GM18909 (cell line): ENCODE measurements around the gene OR2AT4.
"Not testable (repeated sequence)": the region's sequence is repeated elsewhere in the genome, so short reads cannot be mapped to it uniquely, and the experiment has no call there.

Experiments
- ATAC-seq: cut with Tn5 transposase; IDR thresholded peaks from one replicate; pipeline ENCODE4 v1.9.1; 2021; ENCODE audit warnings: mild to moderate bottlenecking; ENCODE audit not compliant: unreplicated experiment, poor library complexity

The OR2AT4 gene

GRCh38 chr11:75096456-75097172 lies at the start of gene OR2AT4:
Gene OR2AT4 (minus strand): TSS chr11:75096876.
- no peak for ATAC-seq

DNA sequence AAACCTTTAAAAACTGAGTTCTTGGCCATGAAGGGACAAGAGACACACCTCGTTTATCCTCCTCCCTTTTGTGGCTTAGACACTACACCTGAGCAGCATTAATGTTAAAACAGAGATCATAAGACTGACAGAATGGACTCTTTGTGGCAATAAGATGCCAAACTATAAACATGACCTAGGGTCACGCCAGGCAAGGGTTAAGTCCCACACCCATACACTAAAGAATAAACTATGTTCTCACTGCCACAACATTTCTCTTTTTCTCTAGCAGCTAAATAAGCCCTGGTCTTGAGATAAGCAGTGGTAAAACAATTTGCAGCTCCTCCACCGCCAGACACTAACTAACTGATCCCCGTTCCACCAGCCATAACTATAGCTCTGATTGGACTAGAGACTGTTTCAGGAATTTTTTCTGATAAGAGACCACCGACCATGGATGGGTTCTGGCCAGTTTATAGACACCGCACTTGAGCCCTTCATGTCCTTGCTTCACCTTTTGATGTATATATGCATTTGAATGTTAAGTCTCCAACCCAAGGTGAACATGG lies 49.4 kb upstream of the OR2AT4 start:
- ATAC-seq = no peak

DNA sequence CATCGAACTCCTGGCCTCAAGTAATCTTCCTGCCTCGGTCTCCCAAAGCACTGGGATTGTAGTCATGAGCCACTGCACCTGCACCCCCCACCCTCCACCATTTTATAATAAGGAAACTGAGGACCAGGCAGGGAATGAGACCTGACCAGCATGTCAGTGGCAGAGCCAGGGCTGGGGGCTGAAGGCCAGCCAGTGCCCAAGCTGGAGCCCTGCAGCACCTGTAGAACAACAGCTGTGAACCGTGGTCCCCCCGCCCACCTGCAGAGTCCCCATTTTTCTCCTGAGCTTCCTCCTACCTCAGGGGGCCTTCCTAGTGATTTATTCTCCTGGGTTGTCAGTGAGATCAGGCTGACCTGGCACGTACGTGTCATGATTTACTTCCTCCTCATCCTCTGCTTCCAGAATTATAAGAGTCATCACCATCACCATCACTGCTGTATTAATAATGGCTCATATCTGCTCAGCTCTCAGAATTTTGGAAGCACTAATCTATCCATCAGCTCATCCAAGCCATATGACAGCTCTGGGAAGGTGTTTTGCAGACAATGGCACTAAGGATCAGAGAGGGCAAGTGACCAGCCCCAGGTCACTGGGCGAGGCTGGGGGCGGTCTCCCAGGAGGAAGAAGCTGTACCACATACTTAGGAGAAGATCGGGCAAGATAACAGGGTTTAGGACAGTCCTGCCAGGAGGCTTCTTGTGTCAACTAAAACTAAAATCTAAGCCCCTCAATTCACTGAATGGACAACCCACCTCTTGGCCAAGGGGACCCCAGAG lies 48.7 kb upstream of the OR2AT4 start:
- ATAC-seq = no peak

DNA sequence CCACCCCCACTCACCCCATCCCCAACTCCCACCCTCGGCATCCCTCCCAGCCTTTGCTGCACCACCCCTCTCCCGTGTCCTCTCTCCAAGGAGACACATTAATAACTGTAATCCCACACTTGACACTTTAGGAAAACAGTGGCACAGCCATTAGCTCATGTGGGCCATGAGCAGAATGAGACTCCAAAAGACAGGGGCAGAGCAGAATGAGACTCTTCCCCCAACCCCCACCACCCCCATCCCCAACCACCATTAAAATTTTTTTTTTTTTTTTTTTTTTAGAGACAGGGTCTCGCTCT lies 48.0 kb upstream of the OR2AT4 start:
- no peak for ATAC-seq

DNA sequence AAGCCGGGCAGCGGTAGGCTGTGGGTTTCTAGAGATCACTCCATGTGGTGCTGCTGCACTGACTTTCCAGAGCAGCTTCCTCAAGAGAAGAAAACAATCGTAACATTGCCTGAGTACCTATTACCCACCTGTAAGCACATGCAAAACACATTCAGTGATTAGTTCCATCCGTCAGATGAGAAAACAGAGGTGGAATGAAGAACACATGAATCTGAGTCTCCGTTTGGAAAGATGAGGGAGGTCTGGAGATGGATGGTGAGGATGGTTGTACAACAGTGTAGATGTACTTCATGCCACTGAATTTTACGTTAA lies 46.7 kb upstream of the OR2AT4 start:
- ATAC-seq = no peak

GRCh38 chr11:75142714-75143419 lies 46.2 kb upstream of the OR2AT4 start:
- peak; percentile 79 for ATAC-seq

DNA sequence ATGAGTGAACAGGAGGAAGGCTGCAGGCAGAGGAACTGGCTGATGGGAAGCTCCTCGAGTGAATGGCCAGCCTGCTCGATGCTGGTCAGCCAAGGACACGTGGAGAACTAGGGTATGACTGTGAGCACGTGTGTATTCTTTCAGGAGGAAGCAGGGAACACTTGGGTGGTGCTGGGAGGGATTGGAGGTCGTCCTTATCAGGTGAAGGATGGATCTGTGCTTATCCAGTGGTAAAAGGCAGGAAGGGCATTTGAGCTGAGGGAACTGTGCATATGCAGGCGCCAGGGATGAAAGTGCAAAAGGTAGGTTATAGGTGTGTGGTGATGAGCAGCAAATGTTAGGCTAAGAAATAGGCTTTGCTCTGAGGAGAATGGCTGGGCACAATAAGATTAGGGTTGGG lies 44.5 kb upstream of the OR2AT4 start:
- ATAC-seq = no peak

DNA sequence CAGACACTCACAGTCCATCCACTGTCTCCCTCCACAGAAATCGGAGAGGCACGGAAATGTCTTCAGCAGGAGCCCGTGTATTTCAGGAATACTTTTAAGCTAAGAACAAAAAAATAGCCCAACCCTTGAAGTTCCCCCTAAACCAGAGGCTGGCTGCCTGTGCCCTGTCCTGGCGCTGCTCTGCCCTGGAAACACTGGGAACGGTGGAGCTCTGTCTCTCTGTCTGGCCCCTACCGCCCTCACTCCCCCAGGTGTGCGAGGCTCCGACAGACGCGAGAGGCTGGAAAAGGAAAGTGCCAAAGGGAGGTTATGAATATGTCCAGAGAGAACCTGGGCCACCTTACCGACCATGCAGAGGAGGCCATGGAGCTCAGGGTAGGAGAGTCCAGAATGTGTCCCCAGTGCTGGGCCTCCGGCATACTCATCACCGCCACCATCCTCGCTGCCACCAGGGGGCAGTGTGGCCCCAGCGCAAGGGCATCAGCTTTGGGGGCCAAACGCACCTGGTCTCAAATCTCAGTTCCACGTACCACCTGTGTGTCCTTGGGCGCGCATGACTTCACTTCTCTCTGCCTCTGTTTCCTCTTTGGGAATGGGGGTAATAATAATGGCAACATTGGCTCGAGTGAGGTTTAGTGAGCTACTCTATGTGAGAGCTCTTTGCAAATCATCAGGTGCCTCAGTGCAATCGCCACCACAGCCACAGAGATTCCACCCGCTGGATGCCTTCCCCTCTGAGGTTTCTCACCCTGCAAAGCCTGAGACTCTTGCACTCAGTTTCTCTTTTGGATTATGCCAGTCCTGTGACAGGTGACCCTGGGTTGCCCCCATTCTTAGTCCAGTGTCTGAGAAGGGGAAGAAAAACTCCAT lies 43.8 kb upstream of the OR2AT4 start:
- ATAC-seq = peak; percentile 46

DNA sequence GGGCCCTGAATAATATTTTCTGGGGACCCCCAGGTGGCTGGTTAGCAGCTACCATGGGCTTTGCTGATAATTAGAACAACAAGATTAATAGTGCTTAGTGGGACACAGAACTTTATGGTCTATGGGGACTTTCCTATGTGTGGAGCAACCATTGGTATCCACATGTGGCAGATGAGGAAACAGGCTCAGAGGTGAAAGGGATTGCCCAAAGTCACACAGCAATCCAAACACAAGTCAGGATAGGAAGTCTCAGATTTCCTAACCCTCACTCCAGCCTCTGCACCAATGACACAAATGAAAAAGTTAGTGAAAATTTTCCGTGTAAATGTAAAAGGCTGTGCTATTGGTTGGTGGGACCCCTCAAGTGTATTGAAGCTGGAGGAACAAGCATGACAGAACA lies 39.0 kb upstream of the OR2AT4 start:
- ATAC-seq = no peak

GRCh38 chr11:75135021-75135650 lies 38.5 kb upstream of the OR2AT4 start:
- no peak for ATAC-seq

DNA sequence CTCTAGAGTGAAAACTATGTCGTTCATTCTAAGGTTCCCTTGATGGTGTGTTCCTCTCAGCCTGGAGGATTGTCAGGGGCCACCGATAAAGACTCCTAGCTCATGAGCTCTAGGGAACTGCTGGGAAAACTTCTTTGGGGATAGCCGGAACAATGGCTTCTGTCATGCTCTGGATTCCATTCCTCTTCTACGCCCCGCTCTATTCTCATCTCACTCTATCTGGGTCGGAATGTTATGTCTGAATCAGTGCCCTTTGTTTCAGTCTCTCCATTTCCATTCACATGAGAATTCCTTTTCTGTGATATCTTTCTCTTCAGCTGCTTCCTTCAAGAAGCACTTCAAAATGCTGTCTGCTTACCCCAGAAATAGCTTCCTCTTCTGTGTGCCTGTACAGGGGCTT lies 37.3 kb upstream of the OR2AT4 start:
- no peak for ATAC-seq

DNA sequence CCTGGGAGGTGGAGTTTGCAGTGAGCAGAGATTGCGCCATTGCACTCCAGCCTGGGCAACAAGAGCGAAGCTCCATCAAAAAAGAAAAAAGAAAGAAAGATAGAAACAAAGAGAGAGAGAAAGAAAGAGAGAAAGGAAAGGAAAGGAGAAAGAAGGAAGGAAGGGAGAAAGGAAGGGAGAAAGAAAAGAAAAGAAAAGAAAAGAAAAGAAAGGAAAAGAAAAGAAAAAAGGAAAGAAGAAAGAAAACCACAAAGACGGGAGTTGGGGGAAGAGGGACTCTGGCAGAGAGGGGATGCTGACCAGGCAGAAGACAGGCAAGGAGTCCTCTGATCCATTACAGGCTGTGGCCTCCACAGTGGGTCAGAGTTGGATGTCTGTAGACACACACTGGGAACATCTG lies 35.4 kb upstream of the OR2AT4 start:
- ATAC-seq = no peak

DNA sequence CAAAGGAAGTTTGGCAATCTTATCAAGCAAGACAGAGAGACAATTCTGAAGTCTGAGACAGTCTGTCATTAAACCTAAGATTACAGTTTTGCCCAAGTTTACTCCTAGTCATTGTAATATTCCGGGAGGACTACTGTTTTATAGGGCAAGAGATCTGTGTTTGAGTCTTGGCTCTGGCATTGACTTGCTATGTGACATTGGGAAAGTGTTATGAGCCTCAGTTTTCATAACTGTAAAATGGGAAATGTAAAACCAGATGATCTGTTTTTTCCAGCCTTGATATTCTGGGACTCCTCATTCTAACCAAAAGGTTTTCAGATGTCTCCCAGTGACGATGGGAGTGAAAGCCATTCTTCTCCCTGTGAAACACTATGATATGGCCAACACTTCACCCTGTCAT lies 29.9 kb upstream of the OR2AT4 start:
- ATAC-seq = no peak

GRCh38 chr11:75118577-75118976 lies 21.9 kb upstream of the OR2AT4 start:
- ATAC-seq = no peak

DNA sequence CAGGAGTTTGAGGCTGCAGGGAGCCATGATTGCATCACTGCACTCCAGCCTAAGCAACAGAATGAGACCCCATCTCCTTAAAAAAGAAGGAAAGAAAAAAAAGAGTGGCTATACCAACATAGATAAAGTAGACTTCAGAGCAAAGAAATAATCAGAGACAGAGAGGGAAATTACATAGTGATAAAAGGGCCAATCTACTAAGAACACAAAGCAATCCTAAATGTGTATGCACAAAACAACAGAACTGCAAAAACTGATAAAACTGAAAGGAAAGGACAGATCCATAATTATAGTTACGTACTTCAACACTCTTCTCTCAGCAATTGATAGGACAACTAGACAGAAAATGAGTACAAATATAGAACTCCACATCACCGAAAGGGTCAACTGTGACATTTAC lies 17.8 kb upstream of the OR2AT4 start:
- ATAC-seq = no peak

DNA sequence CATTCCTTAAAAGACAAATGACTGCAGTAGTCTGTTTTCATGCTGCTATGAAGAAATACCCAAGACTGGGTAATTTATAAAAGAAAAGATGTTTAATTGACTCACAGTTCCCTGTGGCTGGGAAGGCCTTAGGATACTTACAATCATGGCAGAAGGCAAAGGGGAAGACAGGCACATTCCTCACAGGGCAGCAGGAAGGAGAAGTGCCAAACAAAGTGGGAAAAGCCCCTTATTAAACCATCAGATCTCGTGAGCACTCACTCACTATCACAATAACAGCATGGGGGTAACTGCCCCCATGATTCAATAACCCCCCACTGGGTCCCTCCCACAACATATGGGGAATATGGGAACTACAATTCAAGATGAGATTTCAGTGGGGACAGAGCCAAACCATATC lies 16.4 kb upstream of the OR2AT4 start:
- ATAC-seq = no peak

DNA sequence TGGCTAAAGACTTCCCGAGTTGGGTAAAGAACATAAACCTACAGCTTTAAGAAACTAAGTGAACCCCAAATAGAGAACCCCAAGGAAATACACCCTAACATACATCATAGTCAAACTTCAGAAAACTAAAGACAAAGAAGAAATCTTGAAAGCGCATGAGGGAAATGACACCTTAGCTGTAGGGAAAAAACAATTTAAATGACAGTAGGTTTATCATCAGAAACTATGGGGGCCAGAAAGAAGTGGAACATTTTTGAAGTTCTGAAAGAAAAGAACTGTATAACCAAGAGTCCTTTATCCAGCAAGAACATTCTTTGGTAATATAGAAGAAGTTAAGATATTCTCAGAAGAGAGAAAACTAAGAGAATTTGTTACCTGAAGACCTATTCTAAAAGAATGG lies 15.5 kb upstream of the OR2AT4 start:
- ATAC-seq = no peak

DNA sequence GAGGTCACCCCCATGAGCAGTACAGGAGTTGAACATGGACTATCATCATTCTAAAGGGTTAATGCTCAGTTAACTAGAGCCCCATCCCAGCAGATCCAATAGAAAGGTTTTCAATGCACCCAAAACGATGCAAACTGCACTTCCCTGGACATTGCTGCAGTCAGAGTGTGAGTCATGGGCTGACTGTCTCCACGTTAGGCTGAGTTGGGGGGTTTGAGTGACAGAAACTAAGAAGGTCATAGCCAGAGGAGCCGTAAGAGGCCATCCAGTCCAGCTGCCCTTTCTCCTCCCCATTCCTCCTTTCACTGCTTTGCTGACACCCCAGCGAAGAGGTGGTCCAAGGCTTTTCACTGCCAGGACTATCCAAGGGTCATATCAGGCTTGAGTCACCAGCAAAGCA lies 10.5 kb upstream of the OR2AT4 start:
- no peak for ATAC-seq

- not testable (repeated sequence) for ATAC-seq
Measured at GRCh38 chr11:75105967-75106681, 9.4 kb upstream of the OR2AT4 start.
